Upper lobe of right lung (tissue), 1 donor: ENCODE measurements around the gene GPR176. TPM values are rescaled to one million over a fixed set of nuclear protein-coding genes. Genes with fewer than 3 reads are reported as not detected.
"Not testable (repeated sequence)": the region's sequence is repeated elsewhere in the genome, so short reads cannot be mapped to it uniquely, and the experiment has no call there.

Experiments used
- ATAC-seq: fragments of 200-7000 bp; cut with Tn5 transposase; one replicate; pipeline ENCODE4 v1.9.1; 2020; ENCODE audit warnings: mild to moderate bottlenecking, moderate library complexity
- DNase-seq: peaks from one replicate; pipeline ENCODE4 v3.0.0-alpha.2; 2020
- H3K27ac ChIP-seq: fragments of 200-600 bp; one replicate; pipeline ENCODE4 v1.8.0; 2022
- H3K27me3 ChIP-seq: fragments of 200-600 bp; one replicate; pipeline ENCODE4 v1.8.0; 2022; ENCODE audit warnings: mild to moderate bottlenecking
- H3K36me3 ChIP-seq: fragments of 200-600 bp; one replicate; pipeline ENCODE4 v1.8.0; 2022
- H3K4me1 ChIP-seq: fragments of 200-600 bp; one replicate; pipeline ENCODE4 v1.8.0; 2022
- H3K4me3 ChIP-seq: fragments of 200-600 bp; one replicate; pipeline ENCODE4 v1.8.0; 2022; ENCODE audit warnings: mild to moderate bottlenecking
- H3K9me3 ChIP-seq: fragments of 200-600 bp; one replicate; pipeline ENCODE4 v1.8.0; 2022
- intact Hi-C: fragments of 100-400 bp; cut with DNase I; formaldehyde crosslinking; loops from one replicate; pipeline ENCODE4 v1.11.0; 2022
- total RNA-seq: library from RNA; stranded (reverse); fragmentation: NEBNext Ultra II Directional; extraction: Animal tissue kit (Norgen Biotek cat#: 25700); gene quantifications from one replicate; pipeline ENCODE4 v1.2.1, GENCODE V29; 2021
- TF ChIP-seq, protein P1 (sequence below): fragments of 200-600 bp; IDR thresholded peaks from one replicate; pipeline ENCODE4 v1.8.0; 2022; ENCODE audit warnings: antibody characterized with exemption
- donor health status: DM: no; HTN: yes; CAD: no; lungs with severe emphysema.

The GPR176 gene
- total RNA-seq, 1 donor from 2014 or later: 4.6 TPM

- Histone ChIP-seq H3K36me3 (no peaks in the 10 kb centered on the region), H3K27me3 (no peaks in the 10 kb centered on the region), H3K4me3 (no peak overlapping the region), H3K4me1 (no peaks in the 10 kb centered on the region), H3K9me3 (no peaks in the 10 kb centered on the region), H3K27ac (no peak overlapping the region)
- no peak for ATAC-seq
- TF ChIP-seq, protein P1, sequence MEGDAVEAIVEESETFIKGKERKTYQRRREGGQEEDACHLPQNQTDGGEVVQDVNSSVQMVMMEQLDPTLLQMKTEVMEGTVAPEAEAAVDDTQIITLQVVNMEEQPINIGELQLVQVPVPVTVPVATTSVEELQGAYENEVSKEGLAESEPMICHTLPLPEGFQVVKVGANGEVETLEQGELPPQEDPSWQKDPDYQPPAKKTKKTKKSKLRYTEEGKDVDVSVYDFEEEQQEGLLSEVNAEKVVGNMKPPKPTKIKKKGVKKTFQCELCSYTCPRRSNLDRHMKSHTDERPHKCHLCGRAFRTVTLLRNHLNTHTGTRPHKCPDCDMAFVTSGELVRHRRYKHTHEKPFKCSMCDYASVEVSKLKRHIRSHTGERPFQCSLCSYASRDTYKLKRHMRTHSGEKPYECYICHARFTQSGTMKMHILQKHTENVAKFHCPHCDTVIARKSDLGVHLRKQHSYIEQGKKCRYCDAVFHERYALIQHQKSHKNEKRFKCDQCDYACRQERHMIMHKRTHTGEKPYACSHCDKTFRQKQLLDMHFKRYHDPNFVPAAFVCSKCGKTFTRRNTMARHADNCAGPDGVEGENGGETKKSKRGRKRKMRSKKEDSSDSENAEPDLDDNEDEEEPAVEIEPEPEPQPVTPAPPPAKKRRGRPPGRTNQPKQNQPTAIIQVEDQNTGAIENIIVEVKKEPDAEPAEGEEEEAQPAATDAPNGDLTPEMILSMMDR: no peak
- intact Hi-C loops: loop anchor here (10.0 kb wide), 1 partner anchor 51 kb away; no protein-coding TSS in a partner anchor
- no peak for DNase-seq
Measured at GRCh38 chr15:39823634-39824033, 96.4 kb downstream of the GPR176 start.

DNA sequence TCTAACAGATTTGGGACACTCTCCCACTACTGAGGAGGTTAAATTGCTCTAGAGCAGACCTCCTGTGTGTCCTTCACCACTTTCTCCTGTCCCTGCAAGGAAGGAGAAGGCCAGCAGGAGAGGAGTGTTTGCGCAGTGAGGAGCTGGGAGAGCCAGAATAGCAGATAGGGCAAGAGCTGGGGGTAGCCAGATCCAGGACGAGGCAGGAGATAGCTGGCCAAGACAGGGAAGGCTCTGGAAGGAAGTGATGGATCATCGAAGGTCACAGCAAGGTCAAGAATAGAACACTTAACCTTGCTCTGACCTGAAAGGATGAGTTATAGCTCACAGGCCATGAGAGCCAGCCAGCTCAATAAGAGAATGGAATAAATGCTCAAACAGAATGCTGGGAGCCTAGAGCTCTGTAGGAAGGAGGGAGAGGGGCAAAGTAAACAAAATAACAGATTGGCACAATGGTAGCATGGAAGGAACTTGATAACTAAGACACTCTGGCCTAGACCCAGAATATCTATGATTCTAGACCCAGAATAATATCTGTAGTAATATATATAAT, 99.9 kb downstream of the GPR176 start:
- Histone ChIP-seq H3K36me3 (no peaks in the 10 kb centered on the region), H3K9me3 (no peaks in the 10 kb centered on the region), H3K4me3 (no peak overlapping the region), H3K27ac (no peak overlapping the region), H3K4me1 (no peaks in the 10 kb centered on the region), H3K27me3 (no peaks in the 10 kb centered on the region)
- no peak for DNase-seq
- no peak for ATAC-seq
- TF ChIP-seq, protein P1: no peak
- intact Hi-C loops: loop anchor here (10.0 kb wide), 1 partner anchor 55 kb away; no protein-coding TSS in a partner anchor

DNA sequence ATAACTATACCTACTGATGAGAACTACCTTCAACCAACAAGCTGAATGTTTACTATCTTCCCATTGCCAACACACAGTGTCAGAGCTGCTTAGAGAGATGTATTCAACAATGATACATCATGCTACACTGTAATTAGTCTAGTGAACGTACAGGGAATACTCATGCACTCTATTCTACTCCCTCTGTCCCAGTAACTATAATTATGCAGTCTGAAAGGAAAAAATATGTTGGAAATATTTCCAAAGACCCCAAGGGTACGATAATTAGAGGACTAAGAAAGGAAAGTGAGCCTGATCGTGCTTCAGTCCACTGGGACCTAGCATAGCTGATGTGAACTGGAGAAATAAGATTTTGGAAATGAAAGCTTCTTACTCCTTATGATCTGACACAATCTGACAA, 100.5 kb downstream of the GPR176 start:
- DNase-seq: no peak
- intact Hi-C loops: no loop called here
- TF ChIP-seq, protein P1: no peak
- no peak overlapping the region for H3K4me3 ChIP-seq
- H3K27ac ChIP-seq: no peak overlapping the region
- H3K27me3 ChIP-seq: no peaks in the 10 kb centered on the region
- no peaks in the 10 kb centered on the region for H3K4me1 ChIP-seq
- no peaks in the 10 kb centered on the region for H3K36me3 ChIP-seq
- H3K9me3 ChIP-seq: no peaks in the 10 kb centered on the region
- no peak for ATAC-seq

GRCh38 chr15:39817892-39818291, 102.2 kb downstream of the GPR176 start:
- Histone ChIP-seq H3K27me3 (no peaks in the 10 kb centered on the region), H3K9me3 (no peaks in the 10 kb centered on the region), H3K4me3 (no peak overlapping the region), H3K36me3 (no peaks in the 10 kb centered on the region), H3K4me1 (no peaks in the 10 kb centered on the region), H3K27ac (no peak overlapping the region)
- TF ChIP-seq, protein P1: no peak
- DNase-seq (no peak), ATAC-seq (no peak)
- intact Hi-C loops: no loop called here

GRCh38 chr15:39814489-39814888, 105.6 kb downstream of the GPR176 start:
- DNase-seq (no peak), ATAC-seq (no peak)
- no peaks in the 10 kb centered on the region for H3K27me3 ChIP-seq
- no peaks in the 10 kb centered on the region for H3K36me3 ChIP-seq
- H3K27ac ChIP-seq: no peak overlapping the region
- H3K9me3 ChIP-seq: no peaks in the 10 kb centered on the region
- no peak overlapping the region for H3K4me3 ChIP-seq
- no peaks in the 10 kb centered on the region for H3K4me1 ChIP-seq
- intact Hi-C loops: no loop called here
- TF ChIP-seq, protein P1: no peak

- H3K4me3 ChIP-seq, DNase-seq, H3K36me3 ChIP-seq, H3K27ac ChIP-seq, intact Hi-C loops, H3K9me3 ChIP-seq, H3K4me1 ChIP-seq, H3K27me3 ChIP-seq, ATAC-seq: not testable (repeated sequence)
Measured at GRCh38 chr15:39812651-39813050, 107.4 kb downstream of the GPR176 start.
